CD4-positive, alpha-beta memory T cell (primary cell): Measurements from ENCODE around the gene CXCL16. TPM values are rescaled to one million over a fixed set of nuclear protein-coding genes. Genes with fewer than 3 reads are reported as not detected.

Source experiments
- CTCF ChIA-PET: fragments of 350-600 bp; sonication (Branson Sonifier 250); formaldehyde crosslinking; loops from one replicate; lab custom pipeline; 2021; ENCODE audit warnings: inconsistent platforms; ENCODE audit not compliant: partially characterized antibody; lab: Charles Lee
- POLR2A ChIA-PET: fragments of 350-600 bp; sonication (Branson Sonifier 250); formaldehyde crosslinking; loops from one replicate; lab custom pipeline; 2021; ENCODE audit not compliant: partially characterized antibody; lab: Charles Lee
- DNase-seq, 5 donors: peaks; one replicate each; pipeline versions ENCODE4 v3.0.0 to v3.0.0-alpha.2; 2020 to 2022; ENCODE audit warnings: mixed read lengths in 1 of 5
- H3K27ac ChIP-seq: one replicate; pipeline ENCODE4 v1.7.0; 2013; ENCODE audit warnings: low read depth, low read length
- H3K27me3 ChIP-seq: 2 replicates; pipeline ENCODE4 v1.7.0; 2013; ENCODE audit warnings: mild to moderate bottlenecking, low read length, moderate library complexity; ENCODE audit not compliant: insufficient read depth
- H3K36me3 ChIP-seq: 2 replicates; pipeline ENCODE4 v1.7.0; 2013; ENCODE audit warnings: mild to moderate bottlenecking, low read length, moderate library complexity; ENCODE audit not compliant: insufficient read depth
- H3K4me1 ChIP-seq: 2 replicates; pipeline ENCODE4 v1.7.0; 2013; ENCODE audit warnings: mild to moderate bottlenecking, low read length, moderate library complexity; ENCODE audit not compliant: insufficient read depth
- H3K4me3 ChIP-seq, 2 donors: one replicate each; pipeline ENCODE4 v1.7.0; 2013; ENCODE audit warnings: low read length in 2 of 2, mild to moderate bottlenecking in 1 of 2
- H3K9me3 ChIP-seq, 2 donors: one replicate each; pipeline ENCODE4 v1.7.0; 2013; ENCODE audit warnings: low read length in 2 of 2, control low read depth in 1 of 2; ENCODE audit not compliant: control insufficient read depth in 1 of 2
- H3K27ac Mint-ChIP-seq, 7 donors: one replicate each; pipeline ENCODE4 v1.8.0; 2020 to 2021; ENCODE audit warnings: mixed read lengths in 7 of 7, mild to moderate bottlenecking in 6 of 7, inconsistent platforms in 3 of 7, moderate library complexity in 3 of 7
- H3K27me3 Mint-ChIP-seq, 2 donors: one replicate each; pipeline ENCODE4 v1.8.0; 2020 to 2021; ENCODE audit warnings: mixed read lengths in 2 of 2
- H3K36me3 Mint-ChIP-seq, 2 donors: one replicate each; pipeline ENCODE4 v1.8.0; 2020 to 2021; ENCODE audit warnings: mixed read lengths in 2 of 2, inconsistent platforms in 1 of 2, mild to moderate bottlenecking in 1 of 2
- H3K4me1 Mint-ChIP-seq, 4 donors: one replicate each; pipeline ENCODE4 v1.8.0; 2020 to 2021; ENCODE audit warnings: mixed read lengths in 4 of 4, mild to moderate bottlenecking in 1 of 4
- H3K4me3 Mint-ChIP-seq, 8 donors: one replicate each; pipeline ENCODE4 v1.8.0; 2020 to 2021; ENCODE audit warnings: mixed read lengths in 8 of 8, mild to moderate bottlenecking in 7 of 8, moderate library complexity in 6 of 8, inconsistent platforms in 3 of 8
- H3K9me3 Mint-ChIP-seq, 8 donors: one replicate each; pipeline ENCODE4 v1.8.0; 2020 to 2021; ENCODE audit warnings: mixed read lengths in 8 of 8, mild to moderate bottlenecking in 5 of 8, inconsistent platforms in 3 of 8, moderate library complexity in 1 of 8
- intact Hi-C: fragments of 100-400 bp; cut with micrococcal nuclease; formaldehyde crosslinking; loops from one replicate; pipeline ENCODE4 v1.15.1; 2023
- polyA plus RNA-seq, 2 donors: library from polyadenylated mRNA; unstranded; fragments of 300-500 nt; fragmentation: Illumina TruSeq; gene quantifications; one replicate each; pipeline ENCODE4 v1.2.3, GENCODE V29; 2021
- total RNA-seq, 2 experiments: library from RNA; stranded (reverse); gene quantifications; one replicate each; pipeline ENCODE4 v1.2.3, GENCODE V29; 2021

The CXCL16 gene
- total and polyA plus RNA-seq, 4 experiments from 2014 or later, result 1.8 to 3.8 (median 3.3) TPM

DNA sequence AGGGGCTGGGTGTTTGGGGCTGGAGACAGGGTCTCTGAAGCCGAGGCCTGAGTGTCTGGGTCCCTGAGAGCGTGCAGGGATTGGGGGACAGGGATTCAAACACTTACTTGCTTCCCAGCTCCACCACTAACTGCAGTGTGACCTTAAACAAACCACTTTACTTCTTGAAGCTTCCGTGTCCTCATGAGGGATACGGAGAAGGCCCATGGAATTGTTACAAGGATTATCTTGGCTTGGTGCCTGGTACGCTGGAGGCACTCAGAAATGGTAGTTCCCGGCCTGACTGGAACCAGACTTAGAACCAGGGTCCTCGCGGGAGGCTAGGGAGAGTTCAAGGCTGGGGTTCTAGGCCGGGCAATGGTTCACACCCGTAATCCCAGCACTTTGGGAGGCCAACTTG lies 2.9 kb upstream of the CXCL16 start:
- peaks cover 25% of the 10 kb centered on the region for H3K4me1 ChIP-seq
- H3K27me3 Mint-ChIP-seq, result peaks cover 1 to 6% of the 10 kb centered on the region in 2 donors
- no peaks in the 10 kb centered on the region for H3K36me3 Mint-ChIP-seq
- CTCF ChIA-PET, result no interaction called here
- H3K4me3 Mint-ChIP-seq, result no peak overlapping the region
- POLR2A ChIA-PET, result interaction anchor here (0.9 to 1.2 kb wide), 2 partner anchors 12 to 46 kb away, joined by 3 read pairs; partner anchors contain the start of gene GLTPD2
- no peaks in the 10 kb centered on the region for H3K9me3 Mint-ChIP-seq
- H3K9me3 ChIP-seq, result no peaks in the 10 kb centered on the region
- no peak for DNase-seq
- H3K27me3 ChIP-seq, result no peaks in the 10 kb centered on the region
- H3K27ac ChIP-seq, result no peak overlapping the region
- intact Hi-C loops, result no loop called here
- no peak overlapping the region for H3K27ac Mint-ChIP-seq
- H3K36me3 ChIP-seq, result no peaks in the 10 kb centered on the region
- peaks cover 11 to 24% (median 16%) of the 10 kb centered on the region in 4 donors for H3K4me1 Mint-ChIP-seq
- no peak overlapping the region for H3K4me3 ChIP-seq

- Histone ChIP-seq H3K36me3 (no peaks in the 10 kb centered on the region), H3K27ac (no peak overlapping the region), H3K9me3 (no peaks in the 10 kb centered on the region), H3K4me1 (peaks cover 20% of the 10 kb centered on the region), H3K27me3 (no peaks in the 10 kb centered on the region), H3K4me3 (no peak overlapping the region)
- H3K4me1 Mint-ChIP-seq, result peaks cover 10 to 22% (median 14%) of the 10 kb centered on the region in 4 donors
- peaks cover 1 to 6% of the 10 kb centered on the region in 2 donors for H3K27me3 Mint-ChIP-seq
- peak overlapping the region in 1 of 7 donors; percentile 73 for H3K27ac Mint-ChIP-seq
- DNase-seq, result no peak
- no peaks in the 10 kb centered on the region for H3K36me3 Mint-ChIP-seq
- ChIA-PET CTCF (no interaction called here), POLR2A (interaction anchor here (0.9 kb wide), 1 partner anchor 46 kb away, joined by 3 read pairs; the partner anchor contains the start of gene GLTPD2)
- no peak overlapping the region for H3K4me3 Mint-ChIP-seq
- no peaks in the 10 kb centered on the region for H3K9me3 Mint-ChIP-seq
- intact Hi-C loops, result no loop called here
These were observed 2.4 kb upstream of the CXCL16 start for GRCh38 chr17:4742133-4742532.

- Mint-ChIP-seq H3K27ac (peak overlapping the region in 3 of 7 donors; percentile 29 to 69 (median 52)), H3K36me3 (no peaks in the 10 kb centered on the region), H3K4me3 (peak overlapping the region in 6 of 8 donors; percentile 13 to 59 (median 47)), H3K4me1 (peaks cover 10 to 22% (median 13%) of the 10 kb centered on the region in 4 donors), H3K27me3 (peaks cover 1 to 6% of the 10 kb centered on the region in 2 donors), H3K9me3 (no peaks in the 10 kb centered on the region)
- Histone ChIP-seq H3K36me3 (no peaks in the 10 kb centered on the region), H3K9me3 (no peaks in the 10 kb centered on the region), H3K27ac (no peak overlapping the region), H3K4me3 (no peak overlapping the region), H3K4me1 (peaks cover 19% of the 10 kb centered on the region), H3K27me3 (no peaks in the 10 kb centered on the region)
- intact Hi-C loops, result no loop called here
- POLR2A ChIA-PET, result interaction anchor here (0.9 to 1.5 kb wide), 2 partner anchors 47 to 48 kb away, joined by 3 to 4 read pairs; partner anchors contain the start of gene GLTPD2
- CTCF ChIA-PET, result no interaction called here
- DNase-seq, result no peak
These were observed 1.8 kb upstream of the CXCL16 start for GRCh38 chr17:4741544-4741943.

DNA sequence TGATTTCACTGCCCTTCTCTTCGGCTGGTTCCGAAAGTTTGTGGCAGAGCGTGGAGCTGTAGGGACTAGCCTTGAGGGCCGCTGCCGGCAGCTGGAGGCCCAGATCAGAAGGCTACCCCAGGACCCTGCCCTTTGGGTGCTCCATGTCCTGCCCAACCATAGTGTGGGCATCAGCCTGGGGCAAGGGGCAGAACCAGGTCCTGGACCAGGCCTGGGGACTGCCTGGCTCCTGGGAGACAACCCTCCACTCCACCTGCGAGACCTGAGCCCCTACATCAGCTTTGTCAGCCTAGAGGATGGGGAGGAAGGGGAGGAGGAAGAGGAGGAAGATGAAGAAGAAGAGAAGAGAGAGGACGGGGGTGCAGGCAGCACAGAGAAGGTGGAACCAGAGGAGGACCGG lies 856 bp upstream of the CXCL16 start:
- POLR2A ChIA-PET, result interaction anchor here (1.5 kb wide), 1 partner anchor 49 kb away, joined by 4 read pairs; no protein-coding TSS in a partner anchor

GRCh38 chr17:4740025-4740351 lies 260 bp upstream of the CXCL16 start:
- Mint-ChIP-seq H3K4me3 (peak overlapping the region; percentile 83 to 90 (median 87)), H3K27me3 (peaks cover 1 to 6% of the 10 kb centered on the region in 2 donors), H3K4me1 (peaks cover 10 to 22% (median 13%) of the 10 kb centered on the region in 4 donors), H3K9me3 (no peaks in the 10 kb centered on the region), H3K27ac (peak overlapping the region; percentile 65 to 90 (median 82)), H3K36me3 (no peaks in the 10 kb centered on the region)
- H3K4me3 ChIP-seq, result peak overlapping the region in 1 of 2 donors; percentile 67
- CTCF ChIA-PET, result no interaction called here
- intact Hi-C loops, result no loop called here
- DNase-seq, result no peak
- H3K27me3 ChIP-seq, result no peaks in the 10 kb centered on the region
- no peak overlapping the region for H3K27ac ChIP-seq
- POLR2A ChIA-PET, result interaction anchor here (0.8 to 1.7 kb wide), 4 partner anchors 24 to 208 kb away, joined by 3 to 6 read pairs (median 4); partner anchors contain the start of genes ARRB2 and PFN1
- H3K36me3 ChIP-seq, result no peaks in the 10 kb centered on the region
- no peaks in the 10 kb centered on the region for H3K9me3 ChIP-seq
- H3K4me1 ChIP-seq, result peaks cover 19% of the 10 kb centered on the region

More for the DNA sequence above, 856 bp upstream of the CXCL16 start:
- no peaks in the 10 kb centered on the region for H3K36me3 Mint-ChIP-seq
- H3K27me3 Mint-ChIP-seq, result peaks cover 1 to 6% of the 10 kb centered on the region in 2 donors
- Histone ChIP-seq H3K27ac (no peak overlapping the region), H3K4me1 (peaks cover 19% of the 10 kb centered on the region), H3K9me3 (no peaks in the 10 kb centered on the region), H3K27me3 (no peaks in the 10 kb centered on the region), H3K4me3 (no peak overlapping the region), H3K36me3 (no peaks in the 10 kb centered on the region)
- no peak for DNase-seq
- CTCF ChIA-PET, result no interaction called here
- H3K4me1 Mint-ChIP-seq, result peaks cover 10 to 22% (median 13%) of the 10 kb centered on the region in 4 donors
- H3K9me3 Mint-ChIP-seq, result no peaks in the 10 kb centered on the region
- H3K4me3 Mint-ChIP-seq, result peak overlapping the region in 7 of 8 donors; percentile 83 to 90 (median 87)
- intact Hi-C loops, result no loop called here
- peak overlapping the region in 5 of 7 donors; percentile 74 to 90 (median 87) for H3K27ac Mint-ChIP-seq

DNA sequence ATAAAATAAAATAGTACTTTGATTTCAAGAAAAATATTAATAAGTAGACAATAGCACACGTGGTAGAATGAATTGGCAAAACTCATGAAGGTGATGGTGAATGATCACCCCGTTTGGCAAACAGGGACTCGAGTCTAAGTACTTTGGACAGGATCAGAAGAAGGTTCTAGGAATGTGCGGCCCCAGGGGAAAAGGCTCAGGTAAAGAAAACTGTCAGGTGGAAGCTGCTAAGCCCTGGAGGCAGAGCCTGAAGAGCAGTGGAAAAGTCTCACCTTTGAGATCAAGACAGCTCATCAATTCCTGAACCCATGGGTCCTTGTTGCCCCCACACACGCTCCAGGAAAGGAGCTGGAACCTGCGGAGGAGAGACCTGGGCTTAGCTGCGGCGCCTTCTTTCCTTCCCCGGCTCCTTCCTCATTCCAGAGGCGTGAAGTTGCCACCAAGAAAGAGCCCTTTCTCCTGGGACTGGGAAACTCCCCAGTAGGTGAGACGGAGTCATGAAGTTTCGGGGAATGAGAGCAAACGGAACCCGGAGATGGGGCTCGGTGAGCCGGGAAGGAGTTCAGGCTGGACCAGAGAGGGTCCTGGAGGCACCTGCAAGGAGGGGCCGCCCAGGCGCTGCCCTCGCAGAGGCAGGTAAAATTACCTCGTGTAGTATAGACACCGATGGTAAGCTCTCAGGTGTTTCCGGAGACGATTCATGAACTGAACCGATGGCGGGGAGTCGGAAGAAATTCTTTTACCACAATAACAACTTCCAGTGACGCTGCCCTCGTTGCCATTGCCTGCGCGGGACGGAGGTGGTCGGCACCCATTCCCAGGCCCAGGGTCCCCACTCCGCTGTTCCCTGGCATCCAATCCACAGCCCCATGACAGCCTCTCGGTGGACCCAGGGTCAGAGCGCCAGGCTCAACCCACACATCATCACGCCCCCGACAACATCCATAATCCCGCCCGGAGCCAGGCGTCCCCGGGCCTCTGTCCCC lies 1.3 kb downstream of the CXCL16 start:
- H3K27me3 Mint-ChIP-seq, result peaks cover 1 to 6% of the 10 kb centered on the region in 2 donors
- Histone ChIP-seq H3K4me3 (peak overlapping the region in 1 of 2 donors; percentile 67), H3K9me3 (no peaks in the 10 kb centered on the region), H3K36me3 (no peaks in the 10 kb centered on the region), H3K27me3 (no peaks in the 10 kb centered on the region), H3K27ac (peak overlapping the region; percentile 25), H3K4me1 (peaks cover 19% of the 10 kb centered on the region)
- ChIA-PET POLR2A (interaction anchor here (0.8 to 1.9 kb wide), 5 partner anchors 23 to 52 kb away, joined by 3 to 6 read pairs (median 4); no protein-coding TSS in a partner anchor), CTCF (interaction anchor here (0.6 to 1.6 kb wide), 5 partner anchors 23 to 142 kb away, joined by 3 to 6 read pairs (median 3); partner anchors contain the start of genes ARRB2 and PELP1)
- peak overlapping the region; percentile 87 to 95 (median 92) for H3K4me3 Mint-ChIP-seq
- H3K36me3 Mint-ChIP-seq, result no peaks in the 10 kb centered on the region
- peaks cover 10 to 22% (median 16%) of the 10 kb centered on the region in 4 donors for H3K4me1 Mint-ChIP-seq
- H3K27ac Mint-ChIP-seq, result peak overlapping the region; percentile 77 to 97 (median 93)
- intact Hi-C loops, result loop anchor here (1.0 to 2.0 kb wide), 2 partner anchors 28 to 144 kb away; partner anchors contain the start of gene ARRB2
- peak; percentile 22 to 56 (median 43) for DNase-seq
- H3K9me3 Mint-ChIP-seq, result no peaks in the 10 kb centered on the region
